Left lung (tissue), 10 donors: Measurements from ENCODE around the gene FBLN1. TPM values are rescaled to one million over a fixed set of nuclear protein-coding genes. Genes with fewer than 3 reads are reported as not detected.

Experiments used
- ATAC-seq: fragments of 200-7000 bp; cut with Tn5 transposase; one replicate; pipeline ENCODE4 v1.9.1; 2020; ENCODE audit warnings: moderate library complexity
- DNase-seq, 4 donors: peaks; one replicate each; pipeline ENCODE4 v3.0.0-alpha.2; 2013 to 2020
- H3K27ac ChIP-seq, 2 donors: fragments of 200-600 bp; sonication (generic) in 1 of 2; one replicate each; pipeline versions ENCODE4 v1.5.0 to v1.8.0; 2020 to 2021
- H3K27me3 ChIP-seq, 2 donors: fragments of 200-600 bp; sonication (generic) in 1 of 2; one replicate each; pipeline versions ENCODE4 v1.5.0 to v1.8.0; 2020 to 2021
- H3K36me3 ChIP-seq, 2 donors: fragments of 200-600 bp; sonication (generic) in 1 of 2; one replicate each; pipeline versions ENCODE4 v1.5.0 to v1.8.0; 2020 to 2021
- H3K4me1 ChIP-seq, 2 donors: fragments of 200-600 bp; one replicate each; pipeline ENCODE4 v1.8.0; 2021
- H3K4me3 ChIP-seq, 2 donors: fragments of 200-600 bp; sonication (generic) in 1 of 2; one replicate each; pipeline versions ENCODE4 v1.5.0 to v1.8.0; 2020 to 2021; ENCODE audit warnings: mild to moderate bottlenecking in 1 of 2
- H3K9me3 ChIP-seq, 2 donors: fragments of 200-600 bp; sonication (generic) in 1 of 2; one replicate each; pipeline versions ENCODE4 v1.5.0 to v1.8.0; 2020 to 2021
- intact Hi-C, 2 donors: fragments of 100-400 bp; cut with DNase I; formaldehyde crosslinking; loops; one replicate each; pipeline versions ENCODE4 v1.11.2 to v1.14.2; 2022
- polyA plus RNA-seq, 6 donors: library from polyadenylated mRNA; unstranded; fragments of 120-200 nt; gene quantifications; one replicate each; pipeline ENCODE4 v1.2.1, GENCODE V29; 2013; ENCODE audit not compliant: insufficient read length in 6 of 6
- total RNA-seq, 2 donors: library from RNA; stranded (reverse); fragmentation: NEBNext Ultra II Directional; extraction: Animal tissue kit (Norgen Biotek cat#: 25700); gene quantifications; one replicate each; pipeline ENCODE4 v1.2.1, GENCODE V29; 2021
- TF ChIP-seq, protein P1 (sequence below), 2 donors: fragments of 200-600 bp; sonication (generic) in 1 of 2; IDR thresholded peaks; one replicate each; pipeline versions ENCODE4 v1.5.0 to v1.8.0; 2021; ENCODE audit warnings: antibody characterized with exemption in 2 of 2
- donor health status: DM: no; HTN: yes; CAD: no.
- donor health status: DM: no; HTN: no; CAD: no.

The FBLN1 gene
- total and polyA plus RNA-seq, 8 donors = 287 to 447 (median 312) TPM

- Histone ChIP-seq H3K4me1 (peaks cover 6% of the 10 kb centered on the region in 2 donors), H3K9me3 (no peaks in the 10 kb centered on the region), H3K36me3 (no peaks in the 10 kb centered on the region), H3K4me3 (no peak overlapping the region), H3K27me3 (peaks cover 8 to 49% of the 10 kb centered on the region in 2 donors), H3K27ac (no peak overlapping the region)
- ATAC-seq (no peak), DNase-seq (peak in 1 of 4 donors; percentile 22)
- TF ChIP-seq, protein P1, sequence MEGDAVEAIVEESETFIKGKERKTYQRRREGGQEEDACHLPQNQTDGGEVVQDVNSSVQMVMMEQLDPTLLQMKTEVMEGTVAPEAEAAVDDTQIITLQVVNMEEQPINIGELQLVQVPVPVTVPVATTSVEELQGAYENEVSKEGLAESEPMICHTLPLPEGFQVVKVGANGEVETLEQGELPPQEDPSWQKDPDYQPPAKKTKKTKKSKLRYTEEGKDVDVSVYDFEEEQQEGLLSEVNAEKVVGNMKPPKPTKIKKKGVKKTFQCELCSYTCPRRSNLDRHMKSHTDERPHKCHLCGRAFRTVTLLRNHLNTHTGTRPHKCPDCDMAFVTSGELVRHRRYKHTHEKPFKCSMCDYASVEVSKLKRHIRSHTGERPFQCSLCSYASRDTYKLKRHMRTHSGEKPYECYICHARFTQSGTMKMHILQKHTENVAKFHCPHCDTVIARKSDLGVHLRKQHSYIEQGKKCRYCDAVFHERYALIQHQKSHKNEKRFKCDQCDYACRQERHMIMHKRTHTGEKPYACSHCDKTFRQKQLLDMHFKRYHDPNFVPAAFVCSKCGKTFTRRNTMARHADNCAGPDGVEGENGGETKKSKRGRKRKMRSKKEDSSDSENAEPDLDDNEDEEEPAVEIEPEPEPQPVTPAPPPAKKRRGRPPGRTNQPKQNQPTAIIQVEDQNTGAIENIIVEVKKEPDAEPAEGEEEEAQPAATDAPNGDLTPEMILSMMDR (IDR thresholded peaks at IDR 0.05) = no peak
- intact Hi-C loops = no loop called here
Measured at GRCh38 chr22:45507798-45508197, 5.1 kb downstream of the FBLN1 start.

DNA sequence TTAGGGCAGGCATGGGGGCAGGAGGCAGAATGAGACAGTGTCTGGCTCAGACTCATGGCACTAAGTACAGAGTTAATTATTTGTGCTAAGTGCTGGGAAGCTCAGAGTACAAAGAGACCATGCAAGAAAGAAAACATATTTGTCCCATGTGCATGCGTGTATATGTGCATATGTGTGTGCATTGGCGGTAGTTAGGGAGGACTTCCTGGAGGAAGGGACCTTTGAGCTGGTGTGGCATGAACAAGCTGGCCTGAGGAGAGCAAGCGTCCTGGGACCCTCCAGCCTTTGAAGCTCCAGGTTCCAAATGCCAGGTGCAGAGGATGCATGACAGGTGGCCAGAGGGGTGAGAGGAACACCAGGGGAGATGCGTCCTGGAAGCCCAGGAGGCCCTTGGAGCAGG, 6.1 kb downstream of the FBLN1 start:
- no peak overlapping the region for H3K4me3 ChIP-seq
- H3K36me3 ChIP-seq = no peaks in the 10 kb centered on the region
- H3K27me3 ChIP-seq = peaks cover under 1 to 39% of the 10 kb centered on the region in 2 donors
- H3K27ac ChIP-seq = no peak overlapping the region
- DNase-seq = no peak
- no peaks in the 10 kb centered on the region for H3K9me3 ChIP-seq
- ATAC-seq = no peak
- TF ChIP-seq, protein P1 (IDR thresholded peaks at IDR 0.05) = no peak
- peaks cover 0 to 7% of the 10 kb centered on the region in 2 donors for H3K4me1 ChIP-seq
- intact Hi-C loops = no loop called here

DNA sequence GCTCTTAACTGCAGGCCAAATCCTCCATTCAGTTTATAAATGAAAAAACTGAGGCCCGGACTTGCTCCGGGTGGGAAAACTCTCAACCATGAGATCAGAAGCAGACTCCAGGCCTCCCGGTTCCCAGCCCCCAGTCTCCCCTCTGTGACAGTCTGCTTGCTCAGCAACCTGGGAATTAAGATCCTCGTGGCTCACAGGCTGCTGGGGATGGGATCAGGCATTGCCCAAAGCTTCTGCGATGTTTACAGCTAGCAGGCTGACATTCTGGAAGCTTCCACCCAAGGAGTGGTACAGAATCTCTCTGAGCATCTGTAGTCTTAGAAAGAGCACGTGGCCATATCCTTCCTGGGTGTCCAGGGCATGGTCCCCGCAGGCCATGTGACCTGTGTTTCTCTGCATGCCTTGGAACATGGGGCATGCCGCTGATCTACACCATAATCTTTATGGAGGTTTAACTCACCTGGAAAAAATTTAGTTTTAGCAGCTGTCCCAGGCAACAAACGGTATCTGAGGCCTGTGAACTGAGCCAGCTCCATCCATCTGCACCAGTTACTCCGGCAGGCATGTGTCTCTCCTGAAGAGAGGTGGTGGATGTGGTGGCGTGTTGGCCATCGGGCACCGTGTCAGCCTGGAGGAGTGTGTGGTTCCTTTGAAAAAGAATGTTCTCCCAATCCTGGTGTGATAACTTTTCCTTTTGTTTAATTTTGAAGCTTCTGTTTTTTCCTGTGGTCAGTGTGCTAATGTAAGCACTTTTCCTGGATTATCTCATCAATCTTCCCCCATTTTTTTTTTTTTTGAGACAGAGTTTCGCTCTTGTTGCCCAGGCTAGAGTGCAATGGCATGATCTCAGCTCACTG, 7.9 kb downstream of the FBLN1 start:
- no peaks in the 10 kb centered on the region for H3K36me3 ChIP-seq
- ATAC-seq (no peak), DNase-seq (peak in 1 of 4 donors; percentile 29)
- peak overlapping the region; percentile 5 to 69 for H3K27ac ChIP-seq
- H3K4me3 ChIP-seq = no peak overlapping the region
- H3K27me3 ChIP-seq = peaks cover 0 to 31% of the 10 kb centered on the region in 2 donors
- intact Hi-C loops = no loop called here
- TF ChIP-seq, protein P1 (IDR thresholded peaks at IDR 0.05) = no peak
- H3K4me1 ChIP-seq = peaks cover 0 to 7% of the 10 kb centered on the region in 2 donors
- no peaks in the 10 kb centered on the region for H3K9me3 ChIP-seq

GRCh38 chr22:45511847-45512261, 9.2 kb downstream of the FBLN1 start:
- DNase-seq (peak in 3 of 4 donors; percentile 17 to 78 (median 69)), ATAC-seq (peak; percentile 52)
- no peak overlapping the region for H3K4me3 ChIP-seq
- H3K27me3 ChIP-seq = peaks cover 0 to 20% of the 10 kb centered on the region in 2 donors
- TF ChIP-seq, protein P1 (IDR thresholded peaks at IDR 0.05) = no peak
- H3K36me3 ChIP-seq = no peaks in the 10 kb centered on the region
- intact Hi-C loops = no loop called here
- H3K4me1 ChIP-seq = peaks cover 0 to 13% of the 10 kb centered on the region in 2 donors
- H3K27ac ChIP-seq = peak overlapping the region in 1 of 2 donors; percentile 69
- no peaks in the 10 kb centered on the region for H3K9me3 ChIP-seq

- Histone ChIP-seq H3K4me1 (peaks cover 0 to 17% of the 10 kb centered on the region in 2 donors), H3K36me3 (no peaks in the 10 kb centered on the region), H3K9me3 (no peaks in the 10 kb centered on the region), H3K27me3 (peaks cover 0 to 24% of the 10 kb centered on the region in 2 donors), H3K4me3 (no peak overlapping the region), H3K27ac (peak overlapping the region in 1 of 2 donors; percentile 69)
- TF ChIP-seq, protein P1 (IDR thresholded peaks at IDR 0.05) = no peak
- DNase-seq (peak in 1 of 4 donors; percentile 53), ATAC-seq (no peak)
- intact Hi-C loops = no loop called here
Measured at GRCh38 chr22:45512363-45512762, 9.7 kb downstream of the FBLN1 start.
